DND-41 (cell line): ENCODE results near the gene MTURN.

Experiments used
- CTCF ChIP-seq: IDR thresholded peaks from 2 replicates; pipeline ENCODE4 v1.5.1; 2012; ENCODE audit warnings: borderline replicate concordance, low read length, moderate library complexity, mild to moderate bottlenecking; ENCODE audit not compliant: poor library complexity, severe bottlenecking; ENCODE audit errors: extremely low read depth
- EZH2 ChIP-seq: IDR thresholded peaks from 3 replicates; pipeline ENCODE4 v1.6.1; 2012; ENCODE audit warnings: borderline replicate concordance, low read depth, mild to moderate bottlenecking, moderate library complexity, low read length, inconsistent platforms; ENCODE audit not compliant: severe bottlenecking

DNA sequence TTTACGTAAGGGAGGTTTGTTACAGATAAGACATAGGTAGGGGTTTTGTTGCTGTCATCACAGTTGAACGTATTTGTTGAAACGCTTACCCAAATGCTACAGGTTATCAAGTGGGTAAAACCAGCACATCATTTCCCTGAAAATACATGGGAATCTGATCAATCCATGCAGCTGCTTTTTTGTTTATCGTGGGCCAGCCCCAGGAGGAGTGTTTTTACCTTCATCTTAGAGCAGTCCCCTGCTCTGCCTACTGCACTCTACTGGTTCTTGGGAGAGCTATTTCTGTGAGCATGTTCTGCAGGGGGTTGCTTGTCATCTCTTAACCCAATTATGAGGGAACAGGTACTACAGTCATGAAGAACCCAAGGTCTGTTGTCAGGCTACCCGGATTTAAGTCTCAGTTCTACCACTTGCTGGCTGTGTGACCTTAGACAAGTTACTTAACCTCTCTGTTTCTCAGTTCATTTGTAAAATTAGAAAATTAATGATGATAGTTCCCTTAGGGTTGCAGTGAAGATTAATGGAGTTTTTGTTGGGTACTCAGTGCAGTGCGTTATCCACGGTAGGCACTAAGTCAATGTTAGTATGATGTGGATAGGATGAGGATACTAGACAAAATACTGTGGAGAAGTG, 15.0 kb downstream of the MTURN start:
- TF ChIP-seq CTCF, result no peak
- TF ChIP-seq EZH2, result no peak
